ENCODE results near the gene MRTFA.

Gene MRTFA

GRCh38 chr22:40416267-40416570 lies 220.3 kb downstream of the MRTFA start:
- in situ Hi-C loops (cut with MboI; ENCODE audit: low sequenced_read_pairs), result no loop called here

- in situ Hi-C loops (cut with MboI; ENCODE audit: low sequenced_read_pairs), result no loop called here
These were observed 220.8 kb downstream of the MRTFA start for GRCh38 chr22:40415531-40416266.

- in situ Hi-C loops (cut with MboI; ENCODE audit: low sequenced_read_pairs), result no loop called here
These were observed 221.5 kb downstream of the MRTFA start for GRCh38 chr22:40414838-40415505.

GRCh38 chr22:40414311-40414710 lies 222.2 kb downstream of the MRTFA start:
- in situ Hi-C loops (cut with MboI; ENCODE audit: low sequenced_read_pairs), result no loop called here

- in situ Hi-C loops (cut with MboI; ENCODE audit: low sequenced_read_pairs), result no loop called here
These were observed 222.6 kb downstream of the MRTFA start for GRCh38 chr22:40413873-40414272.

GRCh38 chr22:40412441-40412840 lies 224.1 kb downstream of the MRTFA start:
- in situ Hi-C loops (cut with MboI; ENCODE audit: low sequenced_read_pairs), result no loop called here

- in situ Hi-C loops (cut with MboI; ENCODE audit: low sequenced_read_pairs), result no loop called here
These were observed 225.0 kb downstream of the MRTFA start for GRCh38 chr22:40411506-40411861.

- in situ Hi-C loops (cut with MboI; ENCODE audit: low sequenced_read_pairs), result no loop called here
These were observed 225.6 kb downstream of the MRTFA start for GRCh38 chr22:40410731-40411505.

GRCh38 chr22:40410272-40410671 lies 226.2 kb downstream of the MRTFA start:
- in situ Hi-C loops (cut with MboI; ENCODE audit: low sequenced_read_pairs), result no loop called here

GRCh38 chr22:40409613-40410113 lies 226.9 kb downstream of the MRTFA start:
- in situ Hi-C loops (cut with MboI; ENCODE audit: low sequenced_read_pairs), result no loop called here

GRCh38 chr22:40408718-40409612 lies 227.6 kb downstream of the MRTFA start:
- in situ Hi-C loops (cut with MboI; ENCODE audit: low sequenced_read_pairs), result no loop called here

GRCh38 chr22:40407831-40408717 lies 228.4 kb downstream of the MRTFA start:
- in situ Hi-C loops (cut with MboI; ENCODE audit: low sequenced_read_pairs), result no loop called here

- in situ Hi-C loops (cut with MboI; ENCODE audit: low sequenced_read_pairs), result no loop called here
These were observed 229.3 kb downstream of the MRTFA start for GRCh38 chr22:40407021-40407761.

- in situ Hi-C loops (cut with MboI; ENCODE audit: low sequenced_read_pairs), result no loop called here
These were observed 230.2 kb downstream of the MRTFA start for GRCh38 chr22:40406063-40406890.

GRCh38 chr22:40405178-40406062 lies 231.1 kb downstream of the MRTFA start:
- in situ Hi-C loops (cut with MboI; ENCODE audit: low sequenced_read_pairs), result no loop called here

- in situ Hi-C loops (cut with MboI; ENCODE audit: low sequenced_read_pairs), result no loop called here
These were observed 232.0 kb downstream of the MRTFA start for GRCh38 chr22:40404251-40405177.
